SJCRH30 (cell line): Measurements from ENCODE around the gene RAD51C. TPM values are rescaled to one million over a fixed set of nuclear protein-coding genes. Genes with fewer than 3 reads are reported as not detected.
"Not testable (repeated sequence)": the region's sequence is repeated elsewhere in the genome, so short reads cannot be mapped to it uniquely, and the experiment has no call there.

Experiments used
- DNase-seq, 2 experiments: peaks; one replicate each; pipeline ENCODE4 v3.0.0-alpha.2; 2015 to 2020
- H3K27ac ChIP-seq: fragments of 250-450 bp; sonication (Bioruptor Pico); 2 replicates; pipeline ENCODE4 v1.5.1; 2020; ENCODE audit warnings: mild to moderate bottlenecking, moderate library complexity
- H3K27me3 ChIP-seq: fragments of 250-450 bp; sonication (Bioruptor Pico); 2 replicates; pipeline ENCODE4 v1.5.1; 2020; ENCODE audit warnings: mild to moderate bottlenecking, moderate library complexity
- H3K36me3 ChIP-seq: fragments of 250-450 bp; sonication (Bioruptor Pico); 2 replicates; pipeline ENCODE4 v1.5.1; 2020; ENCODE audit warnings: mild to moderate bottlenecking, moderate library complexity
- H3K4me1 ChIP-seq: fragments of 250-450 bp; sonication (Bioruptor Pico); 2 replicates; pipeline ENCODE4 v1.5.1; 2020; ENCODE audit warnings: mild to moderate bottlenecking, moderate library complexity
- H3K4me3 ChIP-seq: fragments of 250-450 bp; sonication (Bioruptor Pico); 2 replicates; pipeline ENCODE4 v1.5.1; 2020; ENCODE audit warnings: mild to moderate bottlenecking, moderate library complexity
- H3K9me3 ChIP-seq: fragments of 250-450 bp; sonication (Bioruptor Pico); replicated peaks from 2 replicates; pipeline ENCODE4 v1.5.1; 2020; ENCODE audit warnings: mild to moderate bottlenecking, moderate library complexity
- total RNA-seq: library from RNA; depleted of rRNA; stranded (reverse); fragments of >200 nt; shearing (Covaris generic); gene quantifications from 2 replicates; pipeline ENCODE4 v1.2.3, GENCODE V29; 2014; rRNA removed

The RAD51C gene
- 71.5 and 91.2 TPM in 2 replicates for total RNA-seq

GRCh38 chr17:58692239-58693055 is at the start of gene RAD51C:
Gene RAD51C (plus strand): TSS chr17:58692602. CDS start chr17:58692644, 42 bp downstream.
- DNase-seq: peak; percentile 86 to 88
- H3K4me3 ChIP-seq: peak within 1 kb of the TSS; percentile 68
- H3K9me3 ChIP-seq: no peaks in the 10 kb centered on the region
- H3K36me3 ChIP-seq: peaks cover 7% of the 10 kb centered on the region; the same call in 1 of the 2 replicates
- peaks cover 4% of the 10 kb centered on the region; the same call in 1 of the 2 replicates for H3K4me1 ChIP-seq
- peak within 1 kb of the TSS; percentile 97 for H3K27ac ChIP-seq
- no peaks in the 10 kb centered on the region for H3K27me3 ChIP-seq

- Histone ChIP-seq H3K4me3 (no peak overlapping the region), H3K9me3 (no peaks in the 10 kb centered on the region), H3K27me3 (no peaks in the 10 kb centered on the region), H3K27ac (no peak overlapping the region), H3K36me3 (no peaks in the 10 kb centered on the region), H3K4me1 (peaks cover 16% of the 10 kb centered on the region)
- DNase-seq: no peak
These were observed 49.3 kb upstream of the RAD51C start for GRCh38 chr17:58643147-58643546.

- DNase-seq: peak; percentile 76 to 88
- Histone ChIP-seq H3K9me3 (no peaks in the 10 kb centered on the region), H3K4me3 (no peak overlapping the region), H3K4me1 (peaks cover 10% of the 10 kb centered on the region), H3K36me3 (no peaks in the 10 kb centered on the region), H3K27ac (peak overlapping the region; percentile 88), H3K27me3 (no peaks in the 10 kb centered on the region)
These were observed 44.2 kb upstream of the RAD51C start for GRCh38 chr17:58648236-58648635.

- H3K27me3 ChIP-seq, H3K4me1 ChIP-seq, DNase-seq, H3K9me3 ChIP-seq, H3K36me3 ChIP-seq: not testable (repeated sequence)
- Histone ChIP-seq H3K27ac (peak overlapping the region; percentile 98; the same call in 1 of the 2 replicates), H3K4me3 (0 out of 2 replicates have a peak overlapping the region, but pooled peaks have one; percentile 4)
These were observed 34.2 kb upstream of the RAD51C start for GRCh38 chr17:58657962-58658803.

- H3K4me1 ChIP-seq: peaks cover 4% of the 10 kb centered on the region; the same call in 1 of the 2 replicates
- no peaks in the 10 kb centered on the region for H3K36me3 ChIP-seq
- H3K9me3 ChIP-seq: no peaks in the 10 kb centered on the region
- no peaks in the 10 kb centered on the region for H3K27me3 ChIP-seq
- peak; percentile 87 to 94 for DNase-seq
- H3K4me3 ChIP-seq: peak overlapping the region; percentile 48
- H3K27ac ChIP-seq: peak overlapping the region; percentile 98
These were observed 33.3 kb upstream of the RAD51C start for GRCh38 chr17:58658804-58659713.

- Histone ChIP-seq H3K4me3 (peak overlapping the region; percentile 48), H3K27ac (peak overlapping the region; percentile 98)
- not testable (repeated sequence) for H3K27me3 ChIP-seq, DNase-seq, H3K9me3 ChIP-seq, H3K36me3 ChIP-seq, H3K4me1 ChIP-seq
These were observed 32.7 kb upstream of the RAD51C start for GRCh38 chr17:58659714-58660084.

- no peaks in the 10 kb centered on the region for H3K9me3 ChIP-seq
- H3K4me1 ChIP-seq: peaks cover 4% of the 10 kb centered on the region; the same call in 1 of the 2 replicates
- no peak overlapping the region for H3K27ac ChIP-seq
- H3K36me3 ChIP-seq: no peaks in the 10 kb centered on the region
- H3K4me3 ChIP-seq: no peak overlapping the region
- no peak for DNase-seq
- H3K27me3 ChIP-seq: no peaks in the 10 kb centered on the region
These were observed 31.8 kb upstream of the RAD51C start for GRCh38 chr17:58660621-58661020.

GRCh38 chr17:58661499-58661898 is 30.9 kb upstream of the RAD51C start:
- Histone ChIP-seq H3K27ac (no peak overlapping the region), H3K4me3 (no peak overlapping the region), H3K4me1 (peaks cover 4% of the 10 kb centered on the region; the same call in 1 of the 2 replicates), H3K36me3 (no peaks in the 10 kb centered on the region), H3K27me3 (no peaks in the 10 kb centered on the region), H3K9me3 (no peaks in the 10 kb centered on the region)
- DNase-seq: no peak

- no peak overlapping the region for H3K27ac ChIP-seq
- no peaks in the 10 kb centered on the region for H3K27me3 ChIP-seq
- no peaks in the 10 kb centered on the region for H3K4me1 ChIP-seq
- no peak overlapping the region for H3K4me3 ChIP-seq
- DNase-seq: no peak
- H3K9me3 ChIP-seq: no peaks in the 10 kb centered on the region
- H3K36me3 ChIP-seq: no peaks in the 10 kb centered on the region
These were observed 28.1 kb upstream of the RAD51C start for GRCh38 chr17:58664302-58664701.

GRCh38 chr17:58665946-58666857 is 26.2 kb upstream of the RAD51C start:
- H3K9me3 ChIP-seq: no peaks in the 10 kb centered on the region
- no peak overlapping the region for H3K4me3 ChIP-seq
- no peak for DNase-seq
- H3K4me1 ChIP-seq: no peaks in the 10 kb centered on the region
- no peak overlapping the region for H3K27ac ChIP-seq
- no peaks in the 10 kb centered on the region for H3K27me3 ChIP-seq
- H3K36me3 ChIP-seq: no peaks in the 10 kb centered on the region

- no peaks in the 10 kb centered on the region for H3K4me1 ChIP-seq
- H3K36me3 ChIP-seq: no peaks in the 10 kb centered on the region
- no peak overlapping the region for H3K4me3 ChIP-seq
- no peak for DNase-seq
- H3K27ac ChIP-seq: no peak overlapping the region
- H3K9me3 ChIP-seq: no peaks in the 10 kb centered on the region
- H3K27me3 ChIP-seq: no peaks in the 10 kb centered on the region; the same call in 1 of the 2 replicates
These were observed 25.5 kb upstream of the RAD51C start for GRCh38 chr17:58666858-58667267.

GRCh38 chr17:58667934-58668597 is 24.3 kb upstream of the RAD51C start:
- Histone ChIP-seq H3K4me3 (no peak overlapping the region), H3K36me3 (no peaks in the 10 kb centered on the region), H3K27ac (no peak overlapping the region), H3K27me3 (no peaks in the 10 kb centered on the region; the same call in 1 of the 2 replicates), H3K4me1 (no peaks in the 10 kb centered on the region), H3K9me3 (no peaks in the 10 kb centered on the region)
- no peak for DNase-seq

GRCh38 chr17:58668598-58668935 is 23.8 kb upstream of the RAD51C start:
- no peak for DNase-seq
- no peak overlapping the region for H3K4me3 ChIP-seq
- H3K36me3 ChIP-seq: no peaks in the 10 kb centered on the region
- no peak overlapping the region for H3K27ac ChIP-seq
- H3K9me3 ChIP-seq: no peaks in the 10 kb centered on the region
- no peaks in the 10 kb centered on the region for H3K4me1 ChIP-seq
- no peaks in the 10 kb centered on the region; the same call in 1 of the 2 replicates for H3K27me3 ChIP-seq
